Brain microvascular endothelial cell (primary cell): ENCODE results near the gene TMEM198.

Source experiments
- DNase-seq: peaks from one replicate; pipeline ENCODE4 v3.0.0-alpha.2; 2020
- H3K27ac ChIP-seq: fragments of 250-450 bp; sonication (Bioruptor Pico); 2 replicates; pipeline ENCODE4 v1.5.1; 2020; ENCODE audit warnings: mild to moderate bottlenecking, moderate library complexity
- H3K27me3 ChIP-seq: fragments of 250-450 bp; sonication (Bioruptor Pico); replicated peaks from 2 replicates; pipeline ENCODE4 v1.5.1; 2020; ENCODE audit warnings: mild to moderate bottlenecking
- H3K36me3 ChIP-seq: fragments of 250-450 bp; sonication (Bioruptor Pico); replicated peaks from 2 replicates; pipeline ENCODE4 v1.5.1; 2020; ENCODE audit warnings: mild to moderate bottlenecking
- H3K4me3 ChIP-seq: 2 replicates; pipeline ENCODE4 v1.5.1; 2011; ENCODE audit warnings: low read depth, mild to moderate bottlenecking, control low read depth, low read length, moderate library complexity
- CTCF ChIP-seq: IDR thresholded peaks from 2 replicates; pipeline ENCODE4 v1.5.1; 2011; ENCODE audit warnings: low read depth, mild to moderate bottlenecking, moderate library complexity, low read length, control low read depth, inconsistent platforms; ENCODE audit errors: missing control alignments
- in situ Hi-C: cut with HindIII; loops from 2 replicates; pipeline ENCODE4 v1.10.0; 2017; ENCODE audit warnings: low sequenced_read_pairs, low pct_ligation_motif_present

The TMEM198 gene

GRCh38 chr2:219547621-219548020, 3.8 kb downstream of the TMEM198 start:
- Histone ChIP-seq H3K27me3 (no peaks in the 10 kb centered on the region), H3K36me3 (no peaks in the 10 kb centered on the region), H3K27ac (no peak overlapping the region), H3K4me3 (no peak overlapping the region)
- TF ChIP-seq CTCF, result no peak
- DNase-seq, result no peak
- in situ Hi-C loops, result no loop called here

GRCh38 chr2:219548990-219549389, 5.2 kb downstream of the TMEM198 start:
- in situ Hi-C loops, result no loop called here
- H3K27me3 ChIP-seq, result no peaks in the 10 kb centered on the region
- TF ChIP-seq CTCF, result no peak
- no peak overlapping the region for H3K4me3 ChIP-seq
- no peaks in the 10 kb centered on the region for H3K36me3 ChIP-seq
- no peak overlapping the region for H3K27ac ChIP-seq
- no peak for DNase-seq

GRCh38 chr2:219549619-219550018, 5.8 kb downstream of the TMEM198 start:
- Histone ChIP-seq H3K4me3 (no peak overlapping the region), H3K27ac (no peak overlapping the region), H3K36me3 (no peaks in the 10 kb centered on the region), H3K27me3 (no peaks in the 10 kb centered on the region)
- no peak for TF ChIP-seq CTCF
- in situ Hi-C loops, result no loop called here
- no peak for DNase-seq

GRCh38 chr2:219551441-219552381, 7.9 kb downstream of the TMEM198 start:
- Histone ChIP-seq H3K27ac (no peak overlapping the region), H3K27me3 (no peaks in the 10 kb centered on the region), H3K4me3 (peak overlapping the region; percentile 59), H3K36me3 (no peaks in the 10 kb centered on the region)
- in situ Hi-C loops, result no loop called here
- TF ChIP-seq CTCF, result no peak
- DNase-seq, result no peak

- Histone ChIP-seq H3K4me3 (peak overlapping the region; percentile 59), H3K27me3 (no peaks in the 10 kb centered on the region), H3K36me3 (no peaks in the 10 kb centered on the region), H3K27ac (no peak overlapping the region)
- peak; percentile 68 for DNase-seq
- no peak for TF ChIP-seq CTCF
- in situ Hi-C loops, result no loop called here
Measured at GRCh38 chr2:219552382-219553167, 8.7 kb downstream of the TMEM198 start.
